SK-N-SH (cell line): ENCODE measurements around the gene CES3.

Experiments
- CHD2 ChIP-seq: fragments of 150-350 bp; IDR thresholded peaks from 2 replicates; pipeline ENCODE4 v1.6.1; 2018; ENCODE audit warnings: low read length; ENCODE audit not compliant: partially characterized antibody
- ELF1 ChIP-seq: IDR thresholded peaks from 2 replicates; pipeline ENCODE4 v1.4.0; 2012
- EP300 ChIP-seq, 2 experiments: IDR thresholded peaks; 2 replicates each; pipeline versions ENCODE4 v1.4.0 to v1.6.1; 2012; ENCODE audit warnings: borderline replicate concordance in 1 of 2, low read depth in 1 of 2, low read length in 1 of 2
- NRF1 ChIP-seq: IDR thresholded peaks from 2 replicates; pipeline ENCODE4 v1.6.1; 2012; ENCODE audit warnings: low read depth, mild to moderate bottlenecking, low read length
- SMC3 ChIP-seq: IDR thresholded peaks from 2 replicates; pipeline ENCODE4 v1.6.1; 2012; ENCODE audit warnings: low read depth, low read length, improper control_type of control experiment
- TEAD4 ChIP-seq: IDR thresholded peaks from 2 replicates; pipeline ENCODE4 v1.4.0; 2012; ENCODE audit warnings: mild to moderate bottlenecking, borderline replicate concordance; ENCODE audit not compliant: insufficient read depth
- TF ChIP-seq, protein P1 (sequence below): fragments of 200-600 bp; sonication (generic); IDR thresholded peaks from 2 replicates; pipeline ENCODE4 v1.6.1; 2017; ENCODE audit warnings: antibody characterized with exemption, mild to moderate bottlenecking, moderate library complexity
- TF ChIP-seq, protein P2 (sequence below): IDR thresholded peaks from 2 replicates; pipeline ENCODE4 v1.6.1; 2012; ENCODE audit warnings: mild to moderate bottlenecking, low read depth, low read length, moderate library complexity

DNA sequence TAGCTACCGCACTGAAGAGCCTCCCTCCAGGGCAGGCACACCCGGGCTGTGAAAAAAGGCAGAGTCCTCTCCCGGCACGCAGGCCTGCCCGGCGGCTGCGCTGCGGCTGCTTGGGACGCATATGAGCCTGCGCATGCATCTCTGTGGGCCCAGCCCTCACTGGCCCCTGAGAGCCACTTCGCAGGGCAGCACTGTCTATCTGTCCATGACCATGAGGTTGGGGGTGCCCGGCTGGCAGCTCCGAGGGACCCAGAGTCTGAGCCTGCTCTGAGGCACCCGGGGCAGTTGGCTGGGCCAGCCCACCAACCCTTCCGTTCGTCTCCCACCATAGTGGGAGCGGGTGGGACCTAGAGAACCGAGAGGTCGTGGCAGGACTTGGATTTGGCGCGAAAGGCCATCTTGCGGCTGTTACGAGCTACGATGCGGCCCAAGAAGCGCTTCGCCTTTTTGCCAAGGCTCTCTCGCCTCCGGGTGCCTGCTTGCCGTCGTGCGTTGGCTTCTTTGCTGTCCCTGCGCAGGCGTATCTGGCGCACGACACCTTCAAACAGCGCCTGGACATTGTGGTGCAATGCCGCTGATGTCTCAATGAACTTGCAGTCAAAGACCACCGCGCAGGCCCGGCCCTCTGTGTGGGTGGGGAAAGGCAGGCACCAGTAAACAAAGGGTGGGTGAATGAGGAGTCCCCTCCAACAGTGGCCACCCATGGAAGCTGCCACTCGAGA is 39.2 kb upstream of the CES3 start:
- TF ChIP-seq, protein P1, sequence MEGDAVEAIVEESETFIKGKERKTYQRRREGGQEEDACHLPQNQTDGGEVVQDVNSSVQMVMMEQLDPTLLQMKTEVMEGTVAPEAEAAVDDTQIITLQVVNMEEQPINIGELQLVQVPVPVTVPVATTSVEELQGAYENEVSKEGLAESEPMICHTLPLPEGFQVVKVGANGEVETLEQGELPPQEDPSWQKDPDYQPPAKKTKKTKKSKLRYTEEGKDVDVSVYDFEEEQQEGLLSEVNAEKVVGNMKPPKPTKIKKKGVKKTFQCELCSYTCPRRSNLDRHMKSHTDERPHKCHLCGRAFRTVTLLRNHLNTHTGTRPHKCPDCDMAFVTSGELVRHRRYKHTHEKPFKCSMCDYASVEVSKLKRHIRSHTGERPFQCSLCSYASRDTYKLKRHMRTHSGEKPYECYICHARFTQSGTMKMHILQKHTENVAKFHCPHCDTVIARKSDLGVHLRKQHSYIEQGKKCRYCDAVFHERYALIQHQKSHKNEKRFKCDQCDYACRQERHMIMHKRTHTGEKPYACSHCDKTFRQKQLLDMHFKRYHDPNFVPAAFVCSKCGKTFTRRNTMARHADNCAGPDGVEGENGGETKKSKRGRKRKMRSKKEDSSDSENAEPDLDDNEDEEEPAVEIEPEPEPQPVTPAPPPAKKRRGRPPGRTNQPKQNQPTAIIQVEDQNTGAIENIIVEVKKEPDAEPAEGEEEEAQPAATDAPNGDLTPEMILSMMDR: no peak
- TF ChIP-seq, protein P2, sequence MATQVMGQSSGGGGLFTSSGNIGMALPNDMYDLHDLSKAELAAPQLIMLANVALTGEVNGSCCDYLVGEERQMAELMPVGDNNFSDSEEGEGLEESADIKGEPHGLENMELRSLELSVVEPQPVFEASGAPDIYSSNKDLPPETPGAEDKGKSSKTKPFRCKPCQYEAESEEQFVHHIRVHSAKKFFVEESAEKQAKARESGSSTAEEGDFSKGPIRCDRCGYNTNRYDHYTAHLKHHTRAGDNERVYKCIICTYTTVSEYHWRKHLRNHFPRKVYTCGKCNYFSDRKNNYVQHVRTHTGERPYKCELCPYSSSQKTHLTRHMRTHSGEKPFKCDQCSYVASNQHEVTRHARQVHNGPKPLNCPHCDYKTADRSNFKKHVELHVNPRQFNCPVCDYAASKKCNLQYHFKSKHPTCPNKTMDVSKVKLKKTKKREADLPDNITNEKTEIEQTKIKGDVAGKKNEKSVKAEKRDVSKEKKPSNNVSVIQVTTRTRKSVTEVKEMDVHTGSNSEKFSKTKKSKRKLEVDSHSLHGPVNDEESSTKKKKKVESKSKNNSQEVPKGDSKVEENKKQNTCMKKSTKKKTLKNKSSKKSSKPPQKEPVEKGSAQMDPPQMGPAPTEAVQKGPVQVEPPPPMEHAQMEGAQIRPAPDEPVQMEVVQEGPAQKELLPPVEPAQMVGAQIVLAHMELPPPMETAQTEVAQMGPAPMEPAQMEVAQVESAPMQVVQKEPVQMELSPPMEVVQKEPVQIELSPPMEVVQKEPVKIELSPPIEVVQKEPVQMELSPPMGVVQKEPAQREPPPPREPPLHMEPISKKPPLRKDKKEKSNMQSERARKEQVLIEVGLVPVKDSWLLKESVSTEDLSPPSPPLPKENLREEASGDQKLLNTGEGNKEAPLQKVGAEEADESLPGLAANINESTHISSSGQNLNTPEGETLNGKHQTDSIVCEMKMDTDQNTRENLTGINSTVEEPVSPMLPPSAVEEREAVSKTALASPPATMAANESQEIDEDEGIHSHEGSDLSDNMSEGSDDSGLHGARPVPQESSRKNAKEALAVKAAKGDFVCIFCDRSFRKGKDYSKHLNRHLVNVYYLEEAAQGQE: no peak
- TF ChIP-seq EP300 (IDR thresholded peaks at IDR 0.05; ENCODE audit: borderline replicate concordance in 1 of 2, low read depth in 1 of 2, low read length in 1 of 2): no peak
- no peak for TF ChIP-seq NRF1
- TF ChIP-seq TEAD4: no peak
- TF ChIP-seq CHD2: no peak
- TF ChIP-seq ELF1: no peak
- no peak for TF ChIP-seq SMC3
